Fibroblast of skin of scalp (primary cell): Measurements from ENCODE around the gene TRANK1.
"Not testable (repeated sequence)": the region's sequence is repeated elsewhere in the genome, so short reads cannot be mapped to it uniquely, and the experiment has no call there.

Experiments
- DNase-seq: peaks from one replicate; pipeline ENCODE4 v3.0.0-alpha.2; 2013

The TRANK1 gene

DNA sequence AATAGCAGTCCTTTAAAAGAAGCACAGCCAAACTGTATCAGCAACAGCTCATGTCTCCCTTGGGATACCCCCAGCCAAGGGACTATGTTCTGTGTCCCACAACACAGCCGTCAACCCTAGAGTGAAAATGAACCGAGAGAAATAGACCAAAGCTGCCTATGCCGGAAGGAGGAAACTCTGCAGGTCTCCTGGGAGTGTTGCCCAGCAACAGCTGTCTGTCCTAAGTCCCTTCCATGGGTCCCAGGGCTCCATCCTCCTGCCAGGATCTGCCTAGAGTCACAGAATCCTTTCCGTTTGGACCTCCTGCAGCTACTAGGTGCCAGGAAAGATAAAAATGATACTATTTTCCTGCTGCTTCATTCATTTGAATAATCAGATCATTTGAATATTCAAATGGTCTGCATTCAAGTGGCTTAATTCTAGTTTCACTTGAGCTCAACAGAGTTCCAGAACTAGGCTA is 53.1 kb downstream of the TRANK1 start:
- no peak for DNase-seq

DNA sequence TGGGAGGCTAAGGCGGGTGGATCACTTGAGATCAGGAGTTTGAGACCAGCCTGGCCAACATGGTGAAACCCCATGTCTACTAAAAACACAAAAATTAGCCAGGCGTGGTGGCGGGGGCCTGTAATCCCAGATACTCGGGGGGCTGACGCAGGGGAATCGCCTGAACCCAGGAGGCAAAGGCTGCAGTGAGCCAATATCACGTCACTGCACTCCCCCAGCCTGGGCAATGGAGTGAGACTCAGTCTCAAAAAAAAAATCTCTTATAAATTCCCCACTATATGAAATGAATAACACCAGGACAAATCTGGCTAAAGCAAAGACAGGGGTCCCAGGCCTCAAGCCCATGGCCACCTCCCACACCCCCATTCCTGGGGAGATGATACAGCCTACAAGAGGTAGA is 53.8 kb downstream of the TRANK1 start:
- DNase-seq, result not testable (repeated sequence)

DNA sequence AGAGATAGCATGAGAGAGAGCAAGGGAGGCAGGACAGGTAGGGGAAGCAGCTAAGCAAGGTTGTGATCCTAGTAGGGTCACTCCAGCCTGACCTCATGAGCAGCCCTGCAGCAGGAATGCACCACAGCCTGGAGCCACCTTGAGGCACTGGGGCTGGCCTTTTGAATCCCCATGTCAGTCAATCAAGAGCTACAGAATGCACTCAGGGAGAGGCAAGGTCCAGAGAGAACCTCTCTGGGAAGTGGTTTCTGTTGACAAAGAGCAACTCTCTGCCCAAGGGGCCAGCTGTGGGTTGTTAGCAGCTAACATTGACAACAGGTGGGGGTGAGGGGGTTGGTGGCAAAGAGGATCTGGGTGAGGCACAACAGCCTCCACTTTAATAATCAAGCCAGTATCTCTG is 54.6 kb downstream of the TRANK1 start:
- DNase-seq, result no peak

DNA sequence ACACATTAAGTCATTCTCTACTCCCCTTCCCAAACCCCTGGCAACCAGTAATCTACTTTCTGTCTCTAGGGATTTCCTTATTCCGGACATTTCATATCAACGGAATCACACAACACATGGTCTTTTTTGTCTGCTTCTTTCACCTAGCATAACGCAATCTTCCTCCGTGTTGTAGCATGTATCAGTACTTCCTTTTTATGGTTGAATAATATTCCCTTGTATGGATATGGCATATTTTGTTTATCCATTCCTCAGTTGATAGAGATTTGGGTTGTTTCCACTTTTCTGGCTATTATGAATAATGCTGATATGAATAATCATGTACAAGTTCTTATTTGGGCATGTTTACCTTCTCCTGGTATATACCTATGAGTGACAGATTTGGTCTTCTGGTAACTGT is 63.1 kb downstream of the TRANK1 start:
- no peak for DNase-seq

DNA sequence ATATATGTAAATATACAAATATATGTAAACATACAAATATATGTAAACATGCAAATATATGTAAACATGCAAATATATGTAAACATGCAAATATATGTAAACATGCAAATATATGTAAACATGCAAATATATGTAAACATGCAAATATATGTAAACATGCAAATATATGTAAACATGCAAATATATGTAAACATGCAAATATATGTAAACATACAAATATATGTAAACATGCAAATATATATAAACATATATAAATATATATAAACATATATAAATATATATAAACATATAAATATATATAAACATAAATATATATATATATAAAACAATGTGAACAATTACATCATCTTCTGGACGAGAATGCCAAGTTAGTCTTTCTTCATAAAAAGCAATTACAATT is 65.0 kb downstream of the TRANK1 start:
- DNase-seq, result not testable (repeated sequence)

DNA sequence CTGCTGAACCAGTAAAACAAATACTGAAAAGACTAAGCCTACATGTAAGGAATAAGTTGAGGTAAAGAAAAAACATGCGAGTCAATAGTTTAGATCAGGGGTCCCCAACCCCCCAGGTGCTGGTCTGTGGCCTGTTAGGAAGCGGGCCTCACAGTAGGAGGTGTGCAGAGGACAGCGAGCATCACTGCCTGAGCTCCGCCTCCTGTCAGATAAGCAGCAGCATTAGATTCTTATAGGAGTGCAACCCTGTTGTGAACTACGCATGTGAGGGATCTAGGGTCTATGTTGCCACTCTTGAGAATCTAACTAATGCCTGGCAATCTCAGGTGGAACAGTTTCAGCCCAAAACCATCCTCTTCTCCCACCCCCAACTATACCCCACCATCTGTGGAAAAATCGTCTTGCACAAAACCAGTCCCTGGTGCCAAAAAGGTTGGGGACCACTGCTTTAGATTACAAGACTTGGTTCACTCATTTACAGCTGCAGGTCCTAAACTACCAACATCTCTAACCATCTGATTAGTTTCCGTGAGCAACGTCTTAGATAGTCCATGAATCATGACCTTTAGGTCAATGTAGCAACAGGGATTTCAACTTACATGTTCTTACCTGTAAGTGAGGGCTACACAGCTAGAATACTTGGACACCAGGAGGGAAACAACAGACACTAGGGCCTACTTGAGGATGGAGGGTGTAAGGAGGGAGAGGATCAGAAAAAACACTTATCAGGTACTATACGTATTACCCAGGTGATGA is 66.7 kb downstream of the TRANK1 start:
- DNase-seq, result no peak

DNA sequence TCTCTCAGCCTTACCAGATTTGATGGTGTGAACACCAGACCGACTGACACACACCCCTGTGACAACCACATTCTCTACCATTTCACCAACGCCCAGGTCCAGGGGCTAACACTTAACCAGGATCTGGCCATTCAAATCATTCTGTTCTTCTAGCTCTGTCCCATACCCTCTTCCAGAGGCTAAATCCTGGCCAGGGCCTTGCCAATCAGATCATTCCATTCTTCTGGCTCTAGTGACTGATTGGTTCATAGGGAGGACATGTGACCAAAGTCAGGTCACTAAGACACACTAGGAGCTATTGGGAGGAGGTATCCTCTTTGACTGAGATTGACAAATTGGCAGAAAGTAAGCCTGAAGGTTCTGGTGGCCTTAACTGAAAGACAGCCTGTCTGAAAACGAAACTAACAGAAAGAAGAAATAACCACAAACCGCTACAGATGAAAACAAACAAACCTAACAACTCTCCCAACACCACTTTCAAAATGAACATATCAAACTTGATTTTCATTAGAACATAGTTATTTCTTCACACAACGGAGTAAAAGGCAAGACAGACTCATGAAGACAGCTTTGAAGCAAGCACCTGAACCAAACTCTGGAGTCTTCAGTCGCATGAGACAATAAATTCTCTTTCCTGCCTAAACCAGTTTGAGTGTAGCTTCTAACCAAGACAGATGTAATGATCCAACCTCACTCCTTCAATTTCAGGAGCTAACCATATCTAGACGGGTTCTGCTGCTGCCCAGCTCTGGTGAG is 68.5 kb downstream of the TRANK1 start:
- no peak for DNase-seq

DNA sequence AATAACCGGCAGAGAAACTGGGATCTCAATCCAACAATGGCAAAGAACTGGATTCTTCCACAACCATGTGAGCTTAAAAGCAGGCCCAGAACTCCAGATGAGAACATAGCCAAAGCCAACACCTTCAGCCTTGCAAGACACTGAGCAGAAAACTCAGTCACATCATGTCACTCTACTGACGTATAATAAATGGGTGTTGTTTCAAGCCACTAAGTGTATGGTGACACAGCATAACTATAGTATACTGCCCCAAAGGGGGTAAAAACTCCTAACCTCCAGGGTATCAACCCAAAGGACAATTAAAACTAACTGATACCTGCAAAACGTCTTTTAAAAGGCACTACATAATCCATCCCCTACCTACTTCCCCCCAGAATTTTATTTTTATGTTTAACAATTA is 69.5 kb downstream of the TRANK1 start:
- DNase-seq, result no peak

DNA sequence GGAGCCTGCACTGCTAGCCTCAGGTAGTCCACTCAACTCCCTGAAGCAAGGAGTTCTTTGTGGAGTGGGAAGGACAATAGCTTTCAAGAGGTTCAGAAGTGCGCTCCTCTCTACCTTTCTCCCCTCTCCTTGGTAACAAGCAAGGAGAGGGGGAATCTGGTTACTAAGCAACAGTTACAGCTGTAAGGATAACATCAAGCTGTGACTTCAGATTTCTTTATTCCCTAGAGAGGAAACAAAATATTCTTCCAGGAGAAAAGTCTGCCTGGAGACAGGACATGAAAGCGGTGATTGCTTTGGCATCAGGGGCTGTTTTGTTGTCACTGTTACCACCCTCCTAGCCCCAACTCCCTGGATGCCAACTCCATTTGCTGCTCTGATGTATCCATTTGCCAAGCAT is 70.4 kb downstream of the TRANK1 start:
- peak; percentile 19 for DNase-seq

DNA sequence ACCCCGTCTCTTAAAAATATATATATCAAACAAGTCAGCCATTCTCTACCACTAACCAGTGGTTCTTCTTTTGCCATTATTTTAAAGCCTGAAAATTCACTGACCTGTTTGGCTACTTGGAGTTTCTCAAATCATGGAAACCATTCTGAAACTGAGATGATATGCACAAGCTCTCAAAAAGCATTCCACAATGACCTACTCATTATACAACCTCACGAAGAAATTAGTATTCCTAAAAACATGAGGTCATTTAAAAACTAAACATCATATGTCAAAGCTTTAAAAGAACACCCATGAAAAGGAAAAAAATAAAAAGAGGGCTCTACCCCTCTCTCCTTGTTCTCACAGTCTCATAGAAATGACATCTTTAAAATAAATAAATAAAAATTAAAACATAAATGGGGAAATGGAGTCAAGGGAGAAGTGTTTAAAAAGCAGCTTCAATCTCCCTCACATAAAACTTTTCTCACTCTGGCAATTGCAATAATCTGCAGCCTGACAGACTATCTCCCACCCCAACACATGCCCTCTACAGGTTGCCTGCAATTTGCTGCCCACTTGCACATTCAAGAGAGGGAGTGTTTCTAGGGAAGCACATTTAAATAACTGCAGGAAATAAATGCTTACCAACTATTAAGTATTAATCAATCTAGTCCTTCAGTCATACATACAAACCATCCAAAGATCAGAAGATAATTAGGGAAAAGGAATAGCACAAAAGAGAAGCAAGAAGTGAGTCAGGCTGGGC is 73.3 kb downstream of the TRANK1 start:
- DNase-seq, result no peak

DNA sequence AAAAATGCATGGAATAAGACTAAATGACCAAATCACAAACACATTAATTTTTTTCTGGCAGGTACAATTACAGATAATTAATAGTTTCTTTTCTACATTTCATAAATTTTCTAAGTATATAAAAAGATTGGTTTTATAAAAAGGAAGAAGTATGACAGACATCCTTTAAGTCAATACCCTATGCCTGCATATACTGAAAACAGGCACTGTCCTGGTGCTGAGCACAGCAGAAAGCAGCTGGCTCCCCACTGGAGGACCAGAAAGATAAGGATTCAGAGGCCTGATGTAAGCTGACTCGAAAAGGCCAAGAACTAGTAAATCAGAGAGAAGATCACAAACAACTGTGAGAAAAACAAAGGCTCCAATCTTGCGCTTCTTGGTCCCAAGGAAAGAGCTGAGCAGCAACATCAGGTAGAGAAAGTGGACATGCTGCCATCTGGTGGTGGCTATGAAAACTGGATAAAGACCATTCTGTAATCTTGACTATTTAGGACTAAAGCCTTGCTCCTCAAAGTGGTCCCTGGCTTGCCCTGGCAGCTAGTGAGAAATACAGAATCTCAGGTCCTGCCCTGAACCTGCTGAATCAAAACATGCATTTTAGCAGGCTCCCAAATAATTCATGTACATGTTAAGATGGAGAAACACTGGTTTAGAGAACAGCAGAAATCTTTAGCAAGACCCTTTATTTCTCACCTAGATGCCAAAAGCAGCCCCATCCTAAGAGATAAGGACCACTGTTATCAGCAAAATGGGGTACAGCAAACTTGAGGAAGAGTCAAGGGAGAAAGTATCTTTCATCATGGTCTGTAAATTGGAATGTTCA is 76.0 kb downstream of the TRANK1 start:
- DNase-seq, result peak; percentile 58

DNA sequence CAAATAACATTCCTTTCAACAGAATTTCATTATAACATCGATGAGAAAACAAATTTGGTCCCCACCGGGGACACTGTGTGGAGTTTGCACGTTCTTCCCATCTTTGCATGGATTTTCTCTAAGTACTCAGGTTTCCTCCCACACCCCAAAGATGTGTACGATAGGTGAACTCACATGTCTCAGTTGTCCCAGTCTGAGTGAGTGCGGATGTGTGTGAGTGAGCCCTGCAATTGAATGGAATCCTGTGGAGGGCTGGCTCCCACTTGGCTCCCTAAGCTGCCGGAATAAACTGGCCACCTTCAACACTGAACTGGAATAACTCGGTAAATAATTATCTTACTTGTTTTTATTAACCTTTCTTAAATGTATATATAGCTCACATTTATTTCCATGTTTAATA is 77.0 kb downstream of the TRANK1 start:
- DNase-seq, result no peak

DNA sequence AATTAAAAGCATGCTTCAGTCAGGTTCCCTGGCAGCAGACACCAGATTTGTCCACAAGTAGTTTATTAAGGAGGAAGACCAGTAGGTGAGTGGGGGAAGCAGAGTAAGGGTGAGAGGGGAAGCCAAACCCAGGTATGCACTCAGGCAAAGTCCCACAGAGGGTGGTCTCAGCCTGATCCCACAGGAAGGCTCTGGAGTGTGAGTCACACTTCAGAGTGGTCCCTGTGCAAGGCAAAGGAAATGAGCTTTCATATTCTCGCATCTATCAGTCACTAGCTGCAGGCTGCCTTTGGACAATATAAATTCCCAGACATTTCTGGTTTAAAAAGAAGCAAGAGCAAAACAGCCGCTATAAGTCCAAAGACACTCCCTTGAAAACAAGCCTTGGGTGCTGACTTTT is 78.5 kb downstream of the TRANK1 start:
- no peak for DNase-seq

DNA sequence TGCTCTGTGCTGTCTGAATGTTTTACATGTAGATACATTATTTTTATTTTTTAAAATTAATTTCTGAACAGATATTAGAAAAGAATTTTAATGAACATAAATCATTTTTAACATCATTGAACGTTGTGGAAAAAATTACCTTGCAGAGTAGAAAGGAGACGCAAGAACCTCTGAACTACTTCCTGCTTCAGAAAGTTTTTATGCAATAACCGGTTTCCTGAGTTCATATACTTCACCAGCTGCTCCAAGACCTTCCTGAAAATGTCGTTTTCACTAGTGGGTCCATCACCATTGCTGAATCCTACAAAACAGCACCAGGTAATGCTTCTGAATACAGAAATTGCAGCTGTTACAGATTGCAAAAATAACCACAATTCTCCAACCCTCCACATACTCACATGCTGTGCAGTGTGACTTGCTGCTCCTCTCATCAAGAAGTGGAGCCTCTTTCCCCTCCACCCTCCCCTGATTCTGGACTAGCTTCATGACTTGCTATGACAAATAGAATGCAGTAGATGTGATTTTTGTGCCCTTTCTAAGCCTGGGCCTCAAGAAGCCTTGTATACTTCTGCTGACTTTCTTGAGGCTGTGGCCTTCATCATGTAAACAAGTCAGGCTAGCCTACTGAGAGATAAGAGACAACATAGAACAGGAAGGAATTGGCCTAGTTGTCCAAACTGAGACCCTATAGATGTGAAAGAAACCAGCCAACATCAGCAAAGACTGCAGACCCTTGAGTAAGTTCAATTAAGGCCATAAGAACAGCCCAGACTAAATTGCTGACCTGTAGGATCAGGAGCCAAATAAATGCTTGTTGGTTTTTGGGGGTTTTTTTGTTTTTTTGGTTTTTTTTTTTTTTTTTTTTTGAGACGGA is 80.4 kb downstream of the TRANK1 start:
- no peak for DNase-seq

DNA sequence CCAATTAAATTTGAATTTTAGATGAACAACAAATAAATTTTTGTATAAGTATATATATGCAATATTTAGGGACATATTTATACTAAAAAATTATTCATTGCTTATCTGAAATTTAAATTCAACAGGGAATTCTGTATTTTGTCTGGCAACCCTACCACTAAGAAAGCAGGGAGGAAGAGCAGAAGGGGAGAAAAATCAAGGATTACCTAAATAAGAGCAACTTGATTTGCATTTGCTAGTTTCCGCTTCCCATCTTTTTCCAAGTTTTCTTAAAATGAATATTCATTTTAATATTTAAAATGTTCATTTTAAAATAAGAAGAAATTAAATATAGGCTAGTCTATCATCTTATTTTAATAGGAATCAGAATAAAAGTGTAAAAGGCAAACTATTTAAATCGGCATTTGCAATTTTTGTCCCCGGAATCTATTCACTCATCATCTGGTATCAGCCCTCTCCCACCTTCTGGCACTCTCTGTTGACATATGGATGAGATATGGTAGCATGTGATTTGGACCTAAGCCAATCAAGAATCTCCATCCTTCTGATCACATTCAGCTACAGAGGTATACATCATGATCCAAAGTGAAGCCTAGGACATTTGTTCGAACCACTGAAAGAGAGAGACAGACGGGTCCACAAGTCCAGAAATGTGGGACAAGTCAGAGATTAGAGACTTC is 82.6 kb downstream of the TRANK1 start:
- no peak for DNase-seq

DNA sequence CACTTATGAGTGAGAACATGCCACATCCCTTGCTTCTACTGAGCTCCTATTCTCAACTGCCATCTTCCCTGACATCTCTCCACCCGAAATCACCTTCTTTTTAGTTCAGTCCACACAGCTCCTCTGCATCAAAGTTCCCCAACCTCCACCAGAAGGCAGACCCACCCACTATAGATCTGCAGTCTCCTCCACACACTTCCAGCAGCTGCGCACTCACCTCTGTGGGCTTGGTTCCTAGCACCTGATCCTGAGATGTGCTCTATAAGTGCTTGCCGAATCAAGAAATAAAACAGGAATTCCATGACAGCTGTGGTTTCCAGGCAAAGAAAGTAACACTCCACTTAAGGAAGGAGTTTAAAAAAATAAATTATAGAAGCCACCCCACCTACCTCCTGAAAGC is 85.4 kb downstream of the TRANK1 start:
- no peak for DNase-seq

DNA sequence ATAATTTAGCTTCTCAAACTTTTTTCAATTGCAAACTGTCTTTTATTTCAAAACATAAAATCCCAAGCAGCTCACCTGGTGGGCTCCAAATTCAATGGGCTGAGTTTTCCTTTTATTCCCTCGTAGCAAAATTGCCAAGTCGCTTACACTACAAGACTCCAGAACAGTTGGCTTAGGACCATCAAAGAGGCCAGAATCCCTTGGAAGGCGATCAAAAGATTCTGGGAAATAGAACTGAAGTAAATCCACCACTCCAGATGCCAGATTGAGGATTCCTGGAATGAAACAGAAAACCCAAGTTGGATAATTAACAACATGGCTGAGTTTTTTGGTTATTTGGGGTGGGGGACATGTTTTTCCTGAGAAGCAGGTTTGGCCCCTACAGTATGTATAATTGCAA is 92.8 kb downstream of the TRANK1 start:
- DNase-seq, result no peak

DNA sequence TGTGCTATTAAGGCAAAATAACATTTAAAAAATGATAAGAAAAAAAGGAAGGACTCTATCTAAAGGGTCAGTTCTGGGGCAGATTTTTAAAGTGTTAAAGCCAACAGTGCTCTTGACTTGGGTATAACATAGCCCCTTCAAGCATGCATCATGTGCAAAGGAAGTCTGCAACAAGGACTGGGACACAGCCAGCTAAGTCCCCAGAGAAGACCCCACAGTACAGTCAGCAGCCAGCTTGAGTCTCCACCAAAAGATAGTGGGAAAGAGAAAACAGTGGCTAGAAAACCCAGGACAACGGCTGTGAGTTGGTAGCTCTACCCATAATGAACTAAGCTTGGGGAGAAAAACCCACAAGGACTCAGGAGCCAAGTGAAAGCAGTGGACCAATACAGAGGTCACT is 94.1 kb downstream of the TRANK1 start:
- DNase-seq, result no peak

DNA sequence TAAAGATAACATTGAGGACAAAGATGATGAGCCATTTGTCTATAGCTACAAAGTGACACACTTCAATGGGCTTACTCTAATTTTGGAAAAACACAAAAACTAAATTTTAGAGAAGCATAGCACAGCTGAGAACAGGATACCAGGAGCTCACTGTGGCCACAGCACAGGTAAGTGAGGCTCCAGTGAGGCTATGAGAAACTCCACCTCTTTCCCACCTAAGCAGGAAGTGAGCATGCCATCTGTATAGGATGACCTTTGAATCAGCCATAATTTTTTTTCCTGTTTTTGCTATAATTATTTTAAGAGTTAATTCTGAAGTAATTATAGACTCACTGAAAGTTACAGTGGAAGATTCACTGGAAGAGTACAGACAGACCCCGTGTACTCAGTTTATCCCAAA is 98.4 kb downstream of the TRANK1 start:
- no peak for DNase-seq

DNA sequence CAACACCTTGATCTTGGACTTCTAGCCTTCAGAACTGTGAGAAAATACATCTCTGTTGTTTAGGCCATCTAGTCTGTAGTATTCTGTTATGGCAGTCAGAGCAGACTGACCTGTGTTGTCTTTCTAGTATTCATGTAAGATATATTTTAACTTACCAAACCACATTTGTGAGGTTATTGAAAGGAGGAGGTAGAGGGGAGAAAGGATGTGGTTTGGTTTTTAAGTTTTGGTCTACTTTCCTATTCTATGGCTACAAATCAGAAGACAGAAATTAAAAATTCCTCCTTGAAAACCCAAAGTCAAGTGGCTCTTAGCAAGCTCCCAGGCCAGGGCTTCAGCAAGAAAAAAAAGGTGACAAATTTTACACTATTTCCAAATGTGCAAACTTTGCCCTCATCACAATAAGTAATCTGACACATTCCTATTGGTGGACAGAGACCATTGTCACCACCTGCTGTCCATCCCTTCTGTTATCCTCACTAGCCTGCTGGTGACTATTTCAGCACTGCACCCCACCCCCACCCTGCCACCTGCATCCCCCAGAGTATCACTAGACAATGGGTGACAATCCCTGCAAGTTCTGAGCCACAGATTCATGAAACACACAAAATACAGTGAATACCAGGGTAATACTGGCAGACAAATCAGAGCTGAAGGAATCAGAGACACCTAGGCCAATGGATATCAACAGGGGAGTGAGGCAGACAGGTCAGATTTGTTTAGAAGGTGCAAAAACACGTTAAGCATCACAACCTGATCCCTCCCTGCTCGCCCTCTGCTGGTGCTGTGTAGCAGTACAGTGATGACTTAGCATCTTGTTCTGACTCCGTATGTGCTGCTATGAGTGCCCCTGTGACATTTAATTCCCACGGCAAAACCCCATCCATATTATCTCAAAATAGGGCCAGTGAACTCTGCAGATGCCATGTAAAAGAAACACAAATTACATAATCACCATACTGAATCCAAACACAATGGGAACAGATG is 101.5 kb downstream of the TRANK1 start:
- DNase-seq, result peak; percentile 6
